SK-N-SH treated with all-trans-retinoic acid at 6 μM for 48 hours (cell line): ENCODE results near the gene KLHL29.

Experiments
- ATAC-seq: fragments of 200-7000 bp; cut with Tn5 transposase; 3 replicates; pipeline ENCODE4 v1.9.1; 2020; ENCODE audit warnings: mild to moderate bottlenecking, moderate library complexity
- BACH2 ChIP-seq: fragments of 250-450 bp; sonication (Bioruptor Pico); IDR thresholded peaks from 2 replicates; pipeline ENCODE4 v1.9.0; 2021; ENCODE audit warnings: mild to moderate bottlenecking, borderline replicate concordance
- CSDC2 ChIP-seq: fragments of 250-450 bp; sonication (Bioruptor Pico); IDR thresholded peaks from 2 replicates; pipeline ENCODE4 v1.5.0; 2020; ENCODE audit warnings: mild to moderate bottlenecking, moderate library complexity
- ESRRG ChIP-seq: fragments of 250-450 bp; sonication (Bioruptor Pico); IDR thresholded peaks from 2 replicates; pipeline ENCODE4 v1.6.1; 2021; ENCODE audit warnings: mild to moderate bottlenecking
- GLIS3 ChIP-seq: fragments of 250-450 bp; sonication (Bioruptor Pico); IDR thresholded peaks from 2 replicates; pipeline ENCODE4 v1.5.0; 2020; ENCODE audit warnings: mild to moderate bottlenecking, moderate library complexity
- ISL1 ChIP-seq: fragments of 250-450 bp; sonication (Bioruptor Pico); IDR thresholded peaks from 2 replicates; pipeline ENCODE4 v2.1.2; 2022; ENCODE audit warnings: mild to moderate bottlenecking, moderate library complexity
- OSR1 ChIP-seq: fragments of 250-450 bp; sonication (Bioruptor Pico); IDR thresholded peaks from 2 replicates; pipeline ENCODE4 v1.8.0; 2022; ENCODE audit warnings: moderate library complexity, mild to moderate bottlenecking, inconsistent platforms
- RARB ChIP-seq: fragments of 250-450 bp; sonication (Bioruptor Pico); IDR thresholded peaks from 2 replicates; pipeline ENCODE4 v1.8.0; 2021; ENCODE audit warnings: mild to moderate bottlenecking, moderate library complexity
- SNAI2 ChIP-seq: fragments of 250-450 bp; sonication (Bioruptor Pico); IDR thresholded peaks from 2 replicates; pipeline ENCODE4 v1.5.0; 2020; ENCODE audit warnings: mild to moderate bottlenecking, moderate library complexity
- TOX ChIP-seq: fragments of 250-450 bp; sonication (Bioruptor Pico); IDR thresholded peaks from 2 replicates; pipeline ENCODE4 v1.8.0; 2021; ENCODE audit warnings: mild to moderate bottlenecking, moderate library complexity, borderline replicate concordance
- ZC3H10 ChIP-seq: fragments of 250-450 bp; sonication (Bioruptor Pico); IDR thresholded peaks from 2 replicates; pipeline ENCODE4 v1.5.1; 2021; ENCODE audit warnings: mild to moderate bottlenecking, moderate library complexity
- ZNF565 ChIP-seq: fragments of 450-650 bp; formaldehyde crosslinking; conservative IDR thresholded peaks from 2 replicates; pipeline ENCODE4 v1.5.0; 2020; ENCODE audit warnings: low read depth, mild to moderate bottlenecking, moderate library complexity
- ZNF70 ChIP-seq: fragments of 450-650 bp; formaldehyde crosslinking; IDR thresholded peaks from 2 replicates; pipeline ENCODE4 v1.5.0; 2020; ENCODE audit warnings: mild to moderate bottlenecking, moderate library complexity
- ZNF8 ChIP-seq: fragments of 450-650 bp; formaldehyde crosslinking; IDR thresholded peaks from 2 replicates; pipeline ENCODE4 v1.5.0; 2020; ENCODE audit warnings: mild to moderate bottlenecking, moderate library complexity
- TF ChIP-seq, protein P1 (sequence below): fragments of 250-450 bp; sonication (Bioruptor Pico); IDR thresholded peaks from 2 replicates; pipeline ENCODE4 v1.5.1; 2020; ENCODE audit warnings: low read depth, mild to moderate bottlenecking, moderate library complexity
- TF ChIP-seq, protein P2 (sequence below): fragments of 250-450 bp; sonication (Bioruptor Pico); IDR thresholded peaks from 2 replicates; pipeline ENCODE4 v1.5.0; 2020; ENCODE audit warnings: mild to moderate bottlenecking, moderate library complexity
- TF ChIP-seq, protein P3 (sequence below): fragments of 250-450 bp; sonication (Bioruptor Pico); IDR thresholded peaks from 2 replicates; pipeline ENCODE4 v1.5.1; 2021; ENCODE audit warnings: mild to moderate bottlenecking, moderate library complexity
- TF ChIP-seq, protein P4 (sequence below): fragments of 250-450 bp; sonication (Bioruptor Pico); IDR thresholded peaks from 2 replicates; pipeline ENCODE4 v1.8.0; 2020; ENCODE audit warnings: mild to moderate bottlenecking, moderate library complexity, borderline replicate concordance

The KLHL29 gene

DNA sequence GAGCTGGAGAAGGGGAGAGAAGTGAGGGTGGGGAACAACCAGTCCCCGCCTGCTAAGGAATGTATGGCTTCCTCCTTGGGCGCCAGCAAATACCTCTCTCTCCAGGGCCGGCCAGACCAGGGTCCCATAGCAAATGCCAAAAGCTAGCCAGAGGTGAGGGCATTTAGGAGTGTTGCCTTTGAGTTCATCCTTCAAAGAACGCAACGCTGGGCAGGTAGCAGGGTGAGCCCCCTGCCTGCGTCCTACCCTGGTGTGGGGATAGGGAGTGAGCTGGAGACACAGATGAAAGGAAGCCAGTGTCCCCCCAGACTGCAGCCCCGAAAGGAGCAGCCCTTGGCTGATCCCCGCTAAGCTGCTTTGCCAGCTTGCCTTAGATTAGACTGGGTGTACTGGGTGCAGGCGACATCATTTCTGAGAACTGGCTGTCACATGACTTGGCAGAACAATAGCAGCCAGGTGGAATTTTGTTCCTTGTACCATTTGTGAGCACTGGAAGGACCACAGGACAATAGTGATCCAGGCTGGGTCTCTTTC lies 40.4 kb downstream of the KLHL29 start:
- no peak for ATAC-seq

DNA sequence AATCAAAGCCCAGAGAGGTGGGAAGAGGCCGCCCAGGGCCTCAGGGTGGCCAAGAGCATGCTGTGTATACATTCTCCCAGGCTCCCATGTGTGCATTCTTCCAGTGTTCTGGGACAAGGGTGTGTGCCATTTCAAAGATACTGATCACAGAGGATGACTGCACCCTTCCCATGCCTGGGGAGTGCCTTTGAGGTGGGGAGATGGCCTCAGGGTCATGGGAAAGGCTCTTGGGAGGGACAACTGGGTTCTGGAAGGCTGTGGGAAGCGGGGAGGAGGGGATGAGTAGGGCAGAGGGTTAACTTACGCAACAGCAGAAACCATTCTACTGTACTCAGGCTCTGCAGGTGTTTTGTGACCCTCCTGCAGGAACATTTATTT lies 40.9 kb downstream of the KLHL29 start:
- TF ChIP-seq ISL1 (CRISPR knock-in tag) (no peak), GLIS3 (CRISPR knock-in tag) (no peak), RARB (CRISPR knock-in tag) (no peak), ZNF70 (CRISPR knock-in tag) (no peak), TOX (no peak), ZNF565 (CRISPR knock-in tag) (no peak), ESRRG (CRISPR knock-in tag) (no peak), OSR1 (no peak)
- TF ChIP-seq, protein P1, sequence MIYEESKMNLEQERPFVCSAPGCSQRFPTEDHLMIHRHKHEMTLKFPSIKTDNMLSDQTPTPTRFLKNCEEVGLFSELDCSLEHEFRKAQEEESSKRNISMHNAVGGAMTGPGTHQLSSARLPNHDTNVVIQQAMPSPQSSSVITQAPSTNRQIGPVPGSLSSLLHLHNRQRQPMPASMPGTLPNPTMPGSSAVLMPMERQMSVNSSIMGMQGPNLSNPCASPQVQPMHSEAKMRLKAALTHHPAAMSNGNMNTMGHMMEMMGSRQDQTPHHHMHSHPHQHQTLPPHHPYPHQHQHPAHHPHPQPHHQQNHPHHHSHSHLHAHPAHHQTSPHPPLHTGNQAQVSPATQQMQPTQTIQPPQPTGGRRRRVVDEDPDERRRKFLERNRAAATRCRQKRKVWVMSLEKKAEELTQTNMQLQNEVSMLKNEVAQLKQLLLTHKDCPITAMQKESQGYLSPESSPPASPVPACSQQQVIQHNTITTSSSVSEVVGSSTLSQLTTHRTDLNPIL (CRISPR knock-in tag) = no peak
- ATAC-seq = no peak

More for the DNA sequence above, 40.4 kb downstream of the KLHL29 start:
- TF ChIP-seq ZC3H10 = no peak
- no peak for TF ChIP-seq TOX
- TF ChIP-seq, protein P2, sequence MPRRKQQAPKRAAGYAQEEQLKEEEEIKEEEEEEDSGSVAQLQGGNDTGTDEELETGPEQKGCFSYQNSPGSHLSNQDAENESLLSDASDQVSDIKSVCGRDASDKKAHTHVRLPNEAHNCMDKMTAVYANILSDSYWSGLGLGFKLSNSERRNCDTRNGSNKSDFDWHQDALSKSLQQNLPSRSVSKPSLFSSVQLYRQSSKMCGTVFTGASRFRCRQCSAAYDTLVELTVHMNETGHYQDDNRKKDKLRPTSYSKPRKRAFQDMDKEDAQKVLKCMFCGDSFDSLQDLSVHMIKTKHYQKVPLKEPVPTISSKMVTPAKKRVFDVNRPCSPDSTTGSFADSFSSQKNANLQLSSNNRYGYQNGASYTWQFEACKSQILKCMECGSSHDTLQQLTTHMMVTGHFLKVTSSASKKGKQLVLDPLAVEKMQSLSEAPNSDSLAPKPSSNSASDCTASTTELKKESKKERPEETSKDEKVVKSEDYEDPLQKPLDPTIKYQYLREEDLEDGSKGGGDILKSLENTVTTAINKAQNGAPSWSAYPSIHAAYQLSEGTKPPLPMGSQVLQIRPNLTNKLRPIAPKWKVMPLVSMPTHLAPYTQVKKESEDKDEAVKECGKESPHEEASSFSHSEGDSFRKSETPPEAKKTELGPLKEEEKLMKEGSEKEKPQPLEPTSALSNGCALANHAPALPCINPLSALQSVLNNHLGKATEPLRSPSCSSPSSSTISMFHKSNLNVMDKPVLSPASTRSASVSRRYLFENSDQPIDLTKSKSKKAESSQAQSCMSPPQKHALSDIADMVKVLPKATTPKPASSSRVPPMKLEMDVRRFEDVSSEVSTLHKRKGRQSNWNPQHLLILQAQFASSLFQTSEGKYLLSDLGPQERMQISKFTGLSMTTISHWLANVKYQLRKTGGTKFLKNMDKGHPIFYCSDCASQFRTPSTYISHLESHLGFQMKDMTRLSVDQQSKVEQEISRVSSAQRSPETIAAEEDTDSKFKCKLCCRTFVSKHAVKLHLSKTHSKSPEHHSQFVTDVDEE (CRISPR knock-in tag) = no peak
- TF ChIP-seq, protein P3, sequence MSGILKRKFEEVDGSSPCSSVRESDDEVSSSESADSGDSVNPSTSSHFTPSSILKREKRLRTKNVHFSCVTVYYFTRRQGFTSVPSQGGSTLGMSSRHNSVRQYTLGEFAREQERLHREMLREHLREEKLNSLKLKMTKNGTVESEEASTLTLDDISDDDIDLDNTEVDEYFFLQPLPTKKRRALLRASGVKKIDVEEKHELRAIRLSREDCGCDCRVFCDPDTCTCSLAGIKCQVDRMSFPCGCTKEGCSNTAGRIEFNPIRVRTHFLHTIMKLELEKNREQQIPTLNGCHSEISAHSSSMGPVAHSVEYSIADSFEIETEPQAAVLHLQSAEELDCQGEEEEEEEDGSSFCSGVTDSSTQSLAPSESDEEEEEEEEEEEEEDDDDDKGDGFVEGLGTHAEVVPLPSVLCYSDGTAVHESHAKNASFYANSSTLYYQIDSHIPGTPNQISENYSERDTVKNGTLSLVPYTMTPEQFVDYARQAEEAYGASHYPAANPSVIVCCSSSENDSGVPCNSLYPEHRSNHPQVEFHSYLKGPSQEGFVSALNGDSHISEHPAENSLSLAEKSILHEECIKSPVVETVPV (CRISPR knock-in tag) = no peak
- no peak for TF ChIP-seq ZNF70 (CRISPR knock-in tag)
- TF ChIP-seq BACH2 (CRISPR knock-in tag) = no peak
- no peak for TF ChIP-seq SNAI2 (CRISPR knock-in tag)
- TF ChIP-seq ISL1 (CRISPR knock-in tag) = no peak
- TF ChIP-seq GLIS3 (CRISPR knock-in tag) = no peak
- TF ChIP-seq OSR1 = no peak
- no peak for TF ChIP-seq CSDC2 (CRISPR knock-in tag)
- TF ChIP-seq, protein P4, sequence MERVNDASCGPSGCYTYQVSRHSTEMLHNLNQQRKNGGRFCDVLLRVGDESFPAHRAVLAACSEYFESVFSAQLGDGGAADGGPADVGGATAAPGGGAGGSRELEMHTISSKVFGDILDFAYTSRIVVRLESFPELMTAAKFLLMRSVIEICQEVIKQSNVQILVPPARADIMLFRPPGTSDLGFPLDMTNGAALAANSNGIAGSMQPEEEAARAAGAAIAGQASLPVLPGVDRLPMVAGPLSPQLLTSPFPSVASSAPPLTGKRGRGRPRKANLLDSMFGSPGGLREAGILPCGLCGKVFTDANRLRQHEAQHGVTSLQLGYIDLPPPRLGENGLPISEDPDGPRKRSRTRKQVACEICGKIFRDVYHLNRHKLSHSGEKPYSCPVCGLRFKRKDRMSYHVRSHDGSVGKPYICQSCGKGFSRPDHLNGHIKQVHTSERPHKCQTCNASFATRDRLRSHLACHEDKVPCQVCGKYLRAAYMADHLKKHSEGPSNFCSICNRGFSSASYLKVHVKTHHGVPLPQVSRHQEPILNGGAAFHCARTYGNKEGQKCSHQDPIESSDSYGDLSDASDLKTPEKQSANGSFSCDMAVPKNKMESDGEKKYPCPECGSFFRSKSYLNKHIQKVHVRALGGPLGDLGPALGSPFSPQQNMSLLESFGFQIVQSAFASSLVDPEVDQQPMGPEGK (CRISPR knock-in tag) = no peak

DNA sequence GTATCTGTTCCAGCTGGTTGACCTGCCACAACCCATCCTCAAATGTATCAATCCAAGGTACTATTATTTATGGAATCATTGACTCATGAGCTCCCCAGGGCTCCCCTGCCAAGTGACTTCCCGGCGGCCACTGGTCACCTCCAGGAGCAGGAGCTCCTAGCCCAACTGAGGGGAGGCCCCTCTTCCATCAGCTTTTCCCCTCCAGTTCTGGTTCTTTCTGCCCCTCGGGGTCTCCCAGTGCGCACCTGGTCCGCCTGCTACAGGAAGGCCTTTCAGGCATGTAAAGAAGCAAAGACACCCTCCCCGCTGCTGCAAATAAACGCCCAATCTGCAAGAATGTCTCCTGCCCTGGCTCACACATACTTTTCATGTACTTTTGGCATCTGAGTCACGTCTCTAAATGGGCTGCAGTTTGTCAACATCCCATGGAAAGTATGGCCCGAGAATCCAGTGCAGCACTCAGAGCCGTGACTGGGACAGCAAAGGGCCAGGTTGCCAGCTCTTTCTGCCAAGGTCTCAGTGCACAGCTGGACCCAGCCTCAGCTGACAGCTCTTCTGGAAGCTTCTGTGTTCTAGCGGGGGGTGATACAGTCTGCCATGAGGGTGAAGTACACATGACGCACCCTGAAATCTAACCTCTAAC lies 41.4 kb downstream of the KLHL29 start:
- ATAC-seq = peak; percentile 43
- no peak for TF ChIP-seq ZNF8 (CRISPR knock-in tag)
- TF ChIP-seq, protein P2 (CRISPR knock-in tag) = no peak
- peak; percentile 30; the same call in 1 of the 2 replicates for TF ChIP-seq ISL1 (CRISPR knock-in tag)
- TF ChIP-seq ZNF70 (CRISPR knock-in tag) = no peak
- no peak for TF ChIP-seq CSDC2 (CRISPR knock-in tag)
- no peak for TF ChIP-seq ESRRG (CRISPR knock-in tag)
